GM21528 (cell line): ENCODE results near the gene AFM.
"Not testable (repeated sequence)": the region's sequence is repeated elsewhere in the genome, so short reads cannot be mapped to it uniquely, and the experiment has no call there.

ENCODE experiments used
- ATAC-seq: cut with Tn5 transposase; IDR thresholded peaks from one replicate; pipeline ENCODE4 v1.9.1; 2021; ENCODE audit warnings: mild to moderate bottlenecking, moderate library complexity; ENCODE audit not compliant: unreplicated experiment, low FRiP score

Gene AFM

DNA sequence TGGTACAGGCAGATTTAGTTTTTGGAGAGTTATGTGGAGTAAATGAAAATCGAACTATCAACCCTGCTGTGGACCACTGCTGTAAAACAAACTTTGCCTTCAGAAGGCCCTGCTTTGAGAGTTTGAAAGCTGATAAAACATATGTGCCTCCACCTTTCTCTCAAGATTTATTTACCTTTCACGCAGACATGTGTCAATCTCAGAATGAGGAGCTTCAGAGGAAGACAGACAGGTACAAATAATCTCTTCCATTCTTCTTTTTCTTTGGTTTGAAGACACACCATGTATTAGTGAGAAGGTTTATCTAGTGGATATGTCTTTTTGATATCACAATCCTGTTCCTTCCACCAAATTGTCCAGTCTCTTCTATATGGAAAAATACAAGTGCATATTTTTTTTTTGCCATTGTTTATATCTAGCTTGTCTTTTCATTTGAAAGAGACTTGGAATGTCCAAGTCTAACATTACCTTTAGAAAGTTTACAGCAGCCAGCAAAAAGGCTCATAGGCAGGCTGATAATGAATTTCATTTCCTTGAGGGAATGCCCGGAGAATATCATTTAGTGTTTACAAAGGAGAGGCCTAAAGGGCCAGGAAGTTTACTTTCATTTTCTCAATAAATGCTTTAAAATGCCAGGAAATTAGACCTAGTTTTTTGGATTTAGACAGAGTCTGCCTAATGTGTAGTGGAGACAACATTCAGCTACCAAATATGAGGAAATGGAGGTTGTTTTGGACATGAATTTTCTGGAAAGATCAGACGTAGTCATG lies 18.6 kb downstream of the AFM start:
- no peak for ATAC-seq

DNA sequence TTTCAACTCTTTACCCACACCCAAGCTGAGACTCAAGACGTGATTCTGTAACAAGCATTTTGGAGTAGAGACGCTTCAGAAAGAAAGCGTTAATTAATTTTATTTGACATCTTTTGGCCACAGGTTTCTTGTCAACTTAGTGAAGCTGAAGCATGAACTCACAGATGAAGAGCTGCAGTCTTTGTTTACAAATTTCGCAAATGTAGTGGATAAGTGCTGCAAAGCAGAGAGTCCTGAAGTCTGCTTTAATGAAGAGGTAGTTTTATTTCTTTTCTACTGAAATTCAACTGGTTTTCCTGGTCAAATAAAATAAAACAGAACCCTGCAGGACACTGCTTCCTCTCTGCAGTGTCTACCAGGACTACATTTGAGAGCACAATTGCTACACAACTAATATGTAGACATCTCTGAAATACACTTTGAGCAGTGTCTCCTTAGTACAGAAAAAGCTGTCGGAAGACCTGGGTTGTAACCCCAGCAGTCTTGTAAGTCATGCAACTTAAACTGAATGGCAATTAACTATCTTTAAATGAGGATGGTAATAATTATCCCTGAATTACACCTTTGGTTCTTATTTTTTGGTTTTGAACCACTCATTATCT lies 20.2 kb downstream of the AFM start:
- ATAC-seq, result no peak

DNA sequence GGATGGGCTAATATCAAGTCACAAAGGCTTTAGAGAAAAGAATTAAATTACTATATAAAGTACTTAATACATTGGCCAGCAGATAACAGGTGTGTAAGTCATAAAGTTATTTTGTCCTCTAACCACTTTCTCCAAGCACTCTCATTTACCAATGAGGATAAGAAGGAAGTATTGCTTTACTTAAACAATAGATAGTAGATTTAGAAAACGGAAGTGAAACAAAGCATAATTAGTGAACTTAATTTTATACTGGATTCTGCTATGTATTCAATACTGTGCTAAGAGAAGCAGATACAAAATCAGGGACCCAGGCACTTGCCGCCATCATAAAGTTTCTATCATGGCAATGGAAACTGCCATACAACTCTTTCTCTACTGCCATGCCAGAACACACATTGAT lies 24.0 kb downstream of the AFM start:
- ATAC-seq, result no peak

DNA sequence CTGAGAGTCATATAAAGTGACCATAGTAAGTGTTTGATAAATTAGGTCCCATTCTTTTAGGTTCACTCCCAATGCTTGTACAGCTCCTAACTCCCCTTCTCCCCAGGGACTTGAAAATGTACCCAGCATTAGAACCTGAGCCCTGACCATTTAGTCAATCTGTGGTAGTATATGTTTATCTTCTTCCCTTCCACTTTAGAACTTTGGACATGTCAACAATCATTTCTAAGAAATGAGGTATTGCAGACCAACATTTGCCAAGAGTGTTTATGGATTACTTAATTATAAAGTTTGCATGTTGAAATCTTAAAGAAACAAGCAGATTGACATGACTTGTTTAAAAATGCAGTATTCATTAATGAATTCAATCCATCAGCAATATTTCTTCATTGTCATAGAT lies 26.0 kb downstream of the AFM start:
- ATAC-seq, result no peak

DNA sequence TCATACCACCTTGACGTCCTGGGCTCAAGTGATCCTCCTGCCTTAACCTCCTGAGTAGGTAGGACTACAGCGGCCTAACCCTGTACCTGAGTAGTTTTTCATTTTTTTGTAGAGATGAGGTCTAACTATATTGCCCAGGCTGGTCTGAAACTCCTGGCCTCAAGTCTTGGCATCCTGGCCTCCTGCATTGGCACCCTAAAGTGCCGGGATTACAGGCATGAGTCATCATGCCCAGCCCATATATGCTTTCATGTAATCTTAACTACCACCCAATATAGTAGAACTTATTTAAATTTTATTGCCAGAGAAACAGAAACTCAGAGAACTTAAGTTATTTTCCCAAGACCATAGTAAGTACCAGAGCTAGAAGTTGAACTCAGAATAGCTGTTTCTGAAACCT lies 27.1 kb downstream of the AFM start:
- no peak for ATAC-seq

DNA sequence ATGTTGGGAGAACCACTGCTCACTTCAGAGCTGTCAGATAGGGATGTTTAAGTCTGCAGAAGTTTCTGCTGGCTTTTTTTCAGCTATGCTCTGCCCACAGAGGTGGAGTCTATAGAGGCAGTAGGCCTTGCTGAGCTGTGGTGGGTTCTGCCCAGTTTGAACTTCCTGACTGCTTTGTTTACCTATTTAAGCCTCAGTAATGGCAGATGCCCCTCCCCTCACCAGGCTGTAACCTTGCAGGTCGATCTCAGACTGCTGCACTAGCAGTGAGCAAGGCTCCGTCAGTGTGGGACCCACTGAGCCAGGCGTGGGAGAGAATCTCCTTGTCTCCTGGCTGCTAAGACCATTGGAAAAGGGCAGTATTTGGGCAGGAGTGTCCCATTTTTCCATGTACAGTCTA lies 36.8 kb downstream of the AFM start:
- ATAC-seq, result no peak

DNA sequence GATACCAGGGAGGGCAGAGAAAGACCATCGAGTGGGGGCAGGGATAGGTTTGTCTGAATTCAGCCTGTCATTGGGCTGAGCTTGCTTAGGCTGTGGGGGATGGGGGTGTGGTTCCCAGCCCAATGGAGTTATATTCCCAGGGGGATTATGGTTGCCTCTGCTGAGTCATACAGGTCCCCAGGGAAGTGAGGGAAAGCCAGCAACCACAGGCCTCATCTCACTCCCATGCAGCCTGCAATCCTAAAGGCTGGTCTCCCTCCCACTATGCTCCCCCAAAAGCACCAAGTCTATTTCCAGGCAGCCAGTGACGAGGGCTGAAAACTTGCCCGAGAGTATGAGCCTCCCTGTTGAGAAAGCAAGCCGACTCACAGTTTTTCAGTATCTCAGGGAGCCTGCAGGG lies 39.3 kb downstream of the AFM start:
- ATAC-seq, result no peak

DNA sequence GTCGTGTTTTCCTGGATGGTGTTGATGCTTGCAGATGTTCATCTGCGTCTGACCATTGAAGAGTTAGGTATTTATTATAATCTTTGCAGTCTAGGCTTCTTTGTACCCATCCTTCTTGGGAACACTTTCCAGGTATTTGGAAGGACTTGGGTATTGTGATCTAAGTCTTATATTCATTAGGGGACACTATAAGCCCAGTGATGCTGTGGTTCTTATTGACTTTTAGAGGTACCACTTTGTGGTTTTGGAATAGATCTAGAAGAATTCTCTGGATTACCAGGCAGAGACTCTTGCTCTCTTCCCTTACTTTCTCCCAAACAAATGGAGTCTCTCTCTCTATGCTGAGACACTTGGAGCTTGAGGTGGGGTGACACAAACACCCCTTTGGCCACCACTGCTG lies 41.6 kb downstream of the AFM start:
- ATAC-seq, result no peak

DNA sequence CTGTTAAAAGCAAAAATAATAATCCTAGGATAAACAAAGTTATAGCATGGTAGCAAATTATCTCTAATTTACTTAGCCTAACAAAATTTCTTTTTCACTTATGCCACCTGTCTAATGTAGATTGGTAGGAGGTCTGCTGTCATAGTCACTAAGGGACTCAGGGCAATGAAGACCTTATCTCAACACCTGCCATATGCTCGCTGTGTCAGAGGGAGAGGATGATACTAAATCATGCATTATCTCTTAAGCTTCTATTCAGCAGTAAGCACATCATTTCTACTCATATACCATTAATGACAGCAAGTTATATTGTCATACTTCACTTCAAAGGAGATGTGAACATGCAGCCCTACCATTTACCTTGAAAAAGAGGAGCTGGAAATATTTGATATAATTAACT lies 44.1 kb downstream of the AFM start:
- no peak for ATAC-seq

DNA sequence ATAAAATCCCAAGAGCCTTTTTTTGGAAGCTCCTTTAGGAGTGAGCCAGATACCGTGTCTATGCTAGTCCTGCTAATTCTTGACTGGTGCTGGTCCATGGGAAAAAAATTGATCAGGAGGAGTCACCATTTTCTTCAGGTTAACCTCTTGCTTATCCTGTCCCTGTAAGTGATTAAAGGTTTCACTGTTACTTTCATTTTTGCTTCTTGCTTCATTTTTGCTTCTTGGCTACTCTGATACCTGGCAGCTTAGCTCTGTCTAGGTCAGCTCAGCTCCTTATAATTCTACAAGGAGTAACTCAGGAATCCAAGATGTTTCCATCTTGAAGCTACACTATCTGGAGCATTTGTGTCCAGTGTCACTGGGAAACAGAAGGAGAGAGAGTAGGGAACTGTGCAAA lies 45.7 kb downstream of the AFM start:
- ATAC-seq, result no peak

DNA sequence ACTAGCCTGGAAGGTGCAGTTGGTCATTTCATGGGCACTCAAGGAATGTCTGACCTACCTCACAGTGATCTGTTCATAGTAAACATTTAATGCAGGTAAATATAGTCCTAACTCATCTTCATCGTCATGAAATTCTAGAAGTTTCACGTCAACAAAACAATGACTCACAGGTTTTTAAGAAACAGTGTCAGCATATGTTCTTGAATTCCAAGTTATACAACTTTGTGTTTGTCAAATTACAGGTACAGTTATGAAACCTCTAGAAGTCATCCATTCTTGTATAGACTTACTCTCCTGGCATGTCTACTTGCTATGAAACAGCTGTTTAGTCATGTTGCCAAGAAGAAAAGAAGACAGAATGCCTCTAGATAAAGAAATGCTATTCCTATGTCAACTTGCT lies 46.6 kb downstream of the AFM start:
- no peak for ATAC-seq

DNA sequence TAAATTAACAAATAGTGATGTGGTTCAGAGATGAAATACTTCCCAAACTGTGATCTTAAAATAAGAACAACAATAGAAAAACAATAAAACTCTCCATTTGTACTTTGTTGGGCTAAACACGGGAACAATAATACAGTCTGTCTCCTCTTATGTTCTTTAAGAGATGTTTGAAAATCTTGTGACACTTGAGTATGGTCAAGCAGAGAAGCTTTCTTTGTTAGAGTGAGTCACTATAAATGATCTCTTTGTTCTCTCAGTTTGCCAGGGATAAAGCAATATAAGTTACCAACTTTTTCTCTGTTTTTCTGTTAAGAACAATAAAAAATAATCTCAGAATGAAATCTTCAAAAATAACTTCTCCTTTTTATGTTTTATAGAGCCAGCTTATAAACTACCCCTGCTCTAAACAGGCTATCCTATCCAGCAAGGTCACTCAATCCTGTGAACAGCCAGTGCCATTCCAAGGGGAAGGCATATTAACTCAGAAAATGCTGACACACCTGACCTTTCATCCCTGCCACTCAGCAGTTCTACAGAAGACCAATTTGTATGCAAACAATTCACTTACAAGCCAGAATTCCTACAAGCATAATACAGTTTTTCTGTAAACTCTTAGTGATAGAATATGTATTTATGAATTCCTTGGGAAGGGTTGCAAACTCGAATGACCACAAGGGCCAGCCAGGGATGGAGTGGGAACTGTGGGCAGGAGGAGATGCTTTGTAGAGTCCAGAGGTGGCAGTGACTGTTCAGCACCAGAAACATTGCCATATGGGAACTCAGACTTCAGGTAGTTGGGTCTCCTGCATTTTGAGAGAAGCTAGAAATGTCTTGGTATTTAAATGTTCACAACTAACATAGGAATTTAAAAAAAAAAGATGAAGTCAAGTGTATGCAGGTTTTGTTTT lies 52.2 kb downstream of the AFM start:
- ATAC-seq, result no peak

DNA sequence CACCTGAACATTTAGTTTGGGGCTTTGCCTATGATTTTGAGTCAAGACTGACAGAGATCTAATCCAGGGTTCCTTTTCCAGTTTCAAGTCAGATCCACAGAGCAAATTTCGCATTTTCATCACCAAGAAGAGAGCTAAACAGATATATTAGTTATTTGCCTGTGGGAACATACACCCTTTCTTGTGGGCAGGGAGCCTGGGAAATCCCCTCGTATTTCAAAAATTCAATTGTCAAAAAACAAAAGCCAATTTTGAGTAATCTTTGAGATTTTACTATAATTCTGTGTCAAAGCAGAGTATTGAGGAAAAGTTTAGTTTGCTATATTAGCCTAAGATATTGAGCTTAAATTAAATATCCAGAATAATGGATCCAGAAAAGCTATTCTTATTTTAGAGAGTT lies 56.6 kb downstream of the AFM start:
- ATAC-seq, result no peak

DNA sequence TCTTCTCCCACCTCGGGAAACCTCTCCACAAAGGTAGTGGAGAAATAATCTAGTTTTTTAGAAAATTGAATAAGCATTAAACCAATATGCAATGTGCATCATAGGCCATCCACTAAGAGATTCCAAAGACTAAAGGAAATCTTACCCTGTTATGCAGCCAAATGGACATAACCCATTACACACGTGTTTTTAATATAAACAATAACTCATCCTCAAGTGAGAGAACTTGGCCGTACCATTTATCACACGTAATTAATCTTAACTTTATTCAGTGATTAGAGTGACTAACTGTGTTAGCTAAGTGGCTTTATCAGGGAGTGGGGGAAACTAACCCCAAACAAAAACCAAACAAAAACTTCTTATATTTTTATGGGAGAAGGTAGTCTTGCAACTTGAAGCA lies 57.8 kb downstream of the AFM start:
- no peak for ATAC-seq

DNA sequence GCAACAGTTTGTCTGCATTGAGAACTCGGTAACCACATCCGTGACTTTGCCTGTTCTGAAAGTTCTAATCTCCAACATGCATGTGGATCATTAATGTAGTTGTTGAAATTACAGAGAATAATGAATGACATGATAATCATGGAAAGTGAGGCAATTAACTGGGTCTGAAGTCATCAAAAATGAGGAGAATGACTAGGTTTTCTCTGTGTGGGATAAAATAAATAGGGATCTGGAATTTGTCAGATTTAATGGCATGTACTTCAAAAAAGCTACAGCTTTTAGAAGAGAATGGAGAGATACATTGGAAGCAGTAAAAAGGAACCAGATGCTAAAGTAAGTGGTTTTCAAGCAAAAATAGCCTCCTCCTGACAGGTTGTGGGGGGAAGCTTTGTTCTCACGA lies 59.3 kb downstream of the AFM start:
- no peak for ATAC-seq

DNA sequence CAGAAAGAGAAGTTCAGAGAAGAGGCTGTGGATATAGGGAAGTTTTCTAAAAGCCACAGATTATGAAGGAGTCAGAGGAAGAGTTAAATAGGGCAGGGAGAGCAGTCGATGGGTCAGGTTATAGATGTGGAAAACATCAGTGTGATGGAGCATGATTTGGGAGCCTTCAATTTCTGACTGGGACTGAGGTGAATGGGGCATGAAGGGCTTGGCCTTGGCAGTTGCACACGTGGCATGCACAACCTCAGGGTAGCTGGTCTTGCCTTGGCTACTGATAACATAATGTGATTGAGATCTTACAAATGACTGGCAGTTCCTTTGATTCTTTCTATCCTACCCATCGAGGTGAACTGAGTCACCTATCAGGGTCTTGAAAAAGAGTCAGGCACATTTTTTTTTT lies 59.7 kb downstream of the AFM start:
- no peak for ATAC-seq

DNA sequence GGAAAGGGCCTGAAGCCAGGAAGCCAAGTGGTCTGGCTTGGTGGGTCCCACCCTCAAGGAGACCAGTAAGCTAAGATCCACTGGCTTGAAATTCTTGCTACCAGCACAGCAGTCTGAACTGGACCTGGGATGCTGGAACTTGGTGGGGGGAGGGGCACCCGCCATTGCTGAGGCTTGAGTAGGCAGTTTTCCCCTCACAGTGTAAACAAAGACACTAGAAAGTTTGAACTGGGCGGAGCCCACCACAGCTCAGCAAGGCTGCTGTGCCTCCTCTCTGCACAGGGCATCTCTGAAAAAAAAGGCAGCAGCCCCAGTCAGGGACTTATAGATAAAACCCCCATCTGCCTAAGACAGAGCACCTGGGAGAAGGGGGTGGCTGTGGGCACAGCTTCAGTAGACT lies 63.1 kb downstream of the AFM start:
- ATAC-seq, result no peak

DNA sequence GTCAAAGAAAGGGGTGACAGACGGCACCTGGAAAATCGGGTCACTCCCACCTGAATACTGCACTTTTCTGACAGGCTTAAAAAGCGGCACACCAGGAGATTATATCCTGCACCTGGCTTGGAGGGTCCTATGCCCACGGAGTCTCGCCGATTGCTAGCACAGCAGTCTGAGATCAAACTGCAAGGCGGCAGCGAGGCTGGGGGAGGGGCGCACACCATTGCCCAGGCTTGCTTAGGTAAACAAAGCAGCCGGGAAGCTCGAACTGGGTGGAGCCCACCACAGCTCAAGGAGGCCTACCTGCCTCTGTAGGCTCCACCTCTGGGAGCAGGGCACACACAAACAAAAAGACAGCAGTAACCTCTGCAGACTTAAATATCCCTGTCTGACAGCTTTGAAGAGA lies 69.3 kb downstream of the AFM start:
- not testable (repeated sequence) for ATAC-seq
